ENCODE measurements around the gene TIPARP.

TIPARP gene

DNA sequence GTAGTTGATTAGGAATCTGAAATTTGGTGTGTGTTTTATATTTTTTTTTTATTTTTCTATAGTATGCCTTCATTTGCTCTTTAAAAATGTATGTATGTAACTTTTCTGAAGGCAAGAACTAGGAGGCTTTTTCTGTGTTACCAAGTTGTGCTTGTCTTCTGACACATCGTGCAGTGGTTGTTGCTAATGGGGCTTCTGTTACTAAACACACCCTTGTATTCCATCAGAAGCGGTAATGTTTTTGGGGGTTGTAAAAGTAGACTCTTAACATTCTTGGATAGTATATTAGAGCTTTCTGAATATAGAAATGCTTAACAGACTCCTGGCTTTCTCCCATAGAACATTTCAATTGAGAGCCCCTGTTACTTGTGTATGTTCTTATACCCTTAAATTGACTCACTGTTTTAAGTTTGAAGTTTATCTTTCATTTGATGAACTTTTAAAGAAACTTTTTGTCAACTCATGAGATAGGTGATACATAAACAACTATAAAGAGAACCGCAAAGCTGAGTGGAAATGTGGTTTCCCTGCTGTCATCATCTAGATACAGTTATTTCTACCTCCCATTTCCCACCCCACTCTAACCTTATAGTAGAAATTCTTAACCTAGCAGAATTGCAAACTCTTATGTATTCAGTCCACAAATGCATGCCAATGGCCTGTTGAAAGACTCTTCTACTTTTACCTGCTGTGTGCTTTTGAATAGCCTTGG, 2.5 kb downstream of the TIPARP start:
- Mint-ChIP-seq H3K27me3 (no peaks in the 10 kb centered on the region), H3K36me3 (peaks cover 36 to 39% of the 10 kb centered on the region in 2 donors), H3K4me3 (peak overlapping the region; percentile 52 to 98), H3K27ac (no peak overlapping the region), H3K4me1 (peaks cover 30 to 58% of the 10 kb centered on the region in 2 donors), H3K9me3 (no peaks in the 10 kb centered on the region)
- ATAC-seq (replicated peaks) (no peak), DNase-seq (no peak)

DNA sequence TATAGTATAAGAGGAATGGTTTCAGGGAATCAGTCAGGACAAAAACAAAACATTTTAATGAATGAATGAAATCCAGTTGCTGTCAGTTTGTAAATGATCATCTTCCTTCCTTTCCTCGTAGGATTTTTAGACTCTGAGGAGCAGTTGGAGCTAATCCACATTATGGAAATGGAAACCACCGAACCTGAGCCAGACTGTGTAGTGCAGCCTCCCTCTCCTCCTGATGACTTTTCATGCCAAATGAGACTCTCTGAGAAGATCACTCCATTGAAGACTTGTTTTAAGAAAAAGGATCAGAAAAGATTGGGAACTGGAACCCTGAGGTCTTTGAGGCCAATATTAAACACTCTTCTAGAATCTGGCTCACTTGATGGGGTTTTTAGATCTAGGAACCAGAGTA, 3.1 kb downstream of the TIPARP start:
- Mint-ChIP-seq H3K4me1 (peaks cover 31 to 62% of the 10 kb centered on the region in 2 donors), H3K27ac (no peak overlapping the region), H3K9me3 (no peaks in the 10 kb centered on the region), H3K36me3 (peaks cover 38 to 42% of the 10 kb centered on the region in 2 donors), H3K27me3 (no peaks in the 10 kb centered on the region), H3K4me3 (no peak overlapping the region)
- ATAC-seq (replicated peaks): no peak
- DNase-seq: no peak

DNA sequence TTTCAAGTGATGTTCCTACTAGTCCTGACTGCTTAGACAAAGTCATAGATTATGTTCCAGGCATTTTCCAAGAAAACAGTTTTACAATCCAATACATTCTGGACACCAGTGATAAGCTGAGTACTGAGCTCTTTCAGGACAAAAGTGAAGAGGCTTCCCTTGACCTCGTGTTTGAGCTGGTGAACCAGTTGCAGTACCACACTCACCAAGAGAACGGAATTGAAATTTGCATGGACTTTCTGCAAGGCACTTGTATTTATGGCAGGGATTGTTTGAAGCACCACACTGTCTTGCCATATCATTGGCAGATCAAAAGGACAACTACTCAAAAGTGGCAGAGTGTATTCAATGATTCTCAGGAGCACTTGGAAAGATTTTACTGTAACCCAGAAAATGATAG, 3.8 kb downstream of the TIPARP start:
- Mint-ChIP-seq H3K36me3 (peaks cover 38 to 42% of the 10 kb centered on the region in 2 donors), H3K27me3 (no peaks in the 10 kb centered on the region), H3K27ac (no peak overlapping the region), H3K4me3 (no peak overlapping the region), H3K9me3 (no peaks in the 10 kb centered on the region), H3K4me1 (peaks cover 31 to 57% of the 10 kb centered on the region in 2 donors)
- DNase-seq: no peak
- ATAC-seq (replicated peaks): no peak

DNA sequence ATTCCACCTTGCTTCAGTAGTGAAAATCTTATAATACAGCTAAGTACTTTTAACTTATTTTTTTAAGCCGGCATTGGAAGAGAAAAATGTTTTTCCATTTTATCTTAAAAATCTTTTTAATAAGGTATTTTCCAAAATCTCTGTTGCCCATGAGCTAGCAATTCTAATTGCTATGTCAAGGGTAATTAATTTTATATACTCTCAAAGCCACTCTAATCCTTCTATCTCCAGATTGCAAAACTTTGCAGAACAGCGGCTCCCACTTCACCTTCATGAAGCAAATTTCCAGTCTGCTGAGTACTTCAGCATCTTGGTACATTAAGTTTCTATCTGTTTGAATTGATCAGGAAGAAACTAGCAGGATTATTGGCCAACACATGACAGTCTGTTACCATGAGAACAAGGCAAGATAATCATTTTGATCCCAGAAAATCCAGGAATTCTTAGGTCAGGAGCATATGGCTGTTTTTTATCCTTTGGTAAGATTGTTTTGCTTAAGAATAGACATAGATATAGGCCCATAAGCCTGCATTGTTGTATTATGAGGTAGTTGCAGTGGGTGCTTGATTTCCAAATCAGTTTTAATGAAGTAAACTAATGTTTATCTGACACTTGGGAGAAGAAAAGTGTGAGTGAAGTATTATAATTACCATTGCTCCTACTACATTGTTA, 6.0 kb downstream of the TIPARP start:
- Mint-ChIP-seq H3K27me3 (no peaks in the 10 kb centered on the region), H3K27ac (no peak overlapping the region), H3K4me3 (no peak overlapping the region), H3K36me3 (peaks cover 41 to 42% of the 10 kb centered on the region in 2 donors), H3K4me1 (peaks cover 31 to 57% of the 10 kb centered on the region in 2 donors), H3K9me3 (no peaks in the 10 kb centered on the region)
- ATAC-seq (replicated peaks) (no peak), DNase-seq (no peak)

DNA sequence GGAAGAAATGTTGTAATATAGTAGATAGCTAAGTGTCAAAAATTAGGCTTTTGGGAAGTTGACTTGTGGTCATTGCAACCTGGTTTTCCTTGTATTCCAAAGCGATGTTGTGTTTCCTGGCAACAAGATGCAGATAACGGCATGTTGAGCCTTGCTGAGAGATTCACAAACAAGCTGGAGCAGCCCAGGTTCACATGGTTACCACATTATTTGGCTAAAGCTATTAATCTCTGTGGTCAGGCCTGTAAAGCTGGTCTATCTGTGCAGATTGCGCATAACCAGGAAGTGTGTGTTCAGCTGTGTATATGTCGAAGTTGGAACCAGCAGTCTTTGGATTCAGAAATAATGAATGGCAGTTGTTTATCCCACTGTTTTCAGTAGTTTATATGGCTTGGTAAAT, 6.6 kb downstream of the TIPARP start:
- Mint-ChIP-seq H3K9me3 (no peaks in the 10 kb centered on the region), H3K36me3 (peaks cover 38 to 39% of the 10 kb centered on the region in 2 donors), H3K4me3 (peak overlapping the region in 1 of 2 donors; percentile 19), H3K4me1 (peaks cover 34 to 60% of the 10 kb centered on the region in 2 donors), H3K27me3 (no peaks in the 10 kb centered on the region), H3K27ac (no peak overlapping the region)
- DNase-seq: no peak
- ATAC-seq (replicated peaks): peak in 1 of 2 donors; percentile 61

DNA sequence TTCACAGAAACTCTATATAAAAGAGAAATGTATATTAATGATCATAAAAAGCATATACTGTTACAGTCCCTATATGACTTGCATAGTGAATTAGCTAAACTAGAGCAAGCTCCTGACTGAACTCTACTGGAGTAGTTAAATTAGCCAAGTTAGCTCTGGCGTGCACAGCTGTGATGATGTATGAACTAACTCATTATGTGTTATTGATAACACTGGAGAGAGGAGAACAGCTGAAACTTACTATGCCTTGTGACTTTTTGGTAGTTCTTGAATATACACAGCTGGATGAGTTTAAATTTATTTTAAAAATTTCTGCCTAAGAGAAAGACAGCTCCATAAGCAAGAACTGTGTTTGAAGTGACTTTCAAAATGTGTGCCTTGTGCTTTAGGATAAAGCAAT, 8.1 kb downstream of the TIPARP start:
- Mint-ChIP-seq H3K36me3 (peaks cover 33 to 34% of the 10 kb centered on the region in 2 donors), H3K27me3 (no peaks in the 10 kb centered on the region), H3K4me1 (peaks cover 28 to 54% of the 10 kb centered on the region in 2 donors), H3K4me3 (no peak overlapping the region), H3K9me3 (no peaks in the 10 kb centered on the region), H3K27ac (no peak overlapping the region)
- no peak for ATAC-seq (replicated peaks)
- no peak for DNase-seq

DNA sequence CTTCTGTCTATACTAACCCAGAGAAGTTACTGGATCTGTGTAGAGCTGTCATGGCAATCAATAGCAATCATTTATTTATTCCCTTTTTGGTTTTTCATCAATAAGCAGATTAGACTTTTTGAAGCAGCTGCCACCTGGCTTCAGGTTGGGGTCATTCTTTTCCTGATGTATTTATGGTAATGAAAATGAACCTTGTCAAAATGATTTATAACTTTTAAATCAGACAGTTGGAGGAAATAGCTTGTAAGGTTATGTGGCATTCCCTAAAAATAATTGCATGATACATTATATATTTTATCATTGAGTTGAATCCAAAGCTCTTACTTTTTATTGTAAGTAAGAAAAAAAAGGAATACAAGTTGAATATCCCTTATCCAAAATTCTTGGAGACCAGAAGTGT, 8.6 kb downstream of the TIPARP start:
- H3K4me3 Mint-ChIP-seq: no peak overlapping the region
- ATAC-seq (replicated peaks) (no peak), DNase-seq (no peak)
- peaks cover 26 to 54% of the 10 kb centered on the region in 2 donors for H3K4me1 Mint-ChIP-seq
- no peaks in the 10 kb centered on the region for H3K9me3 Mint-ChIP-seq
- H3K27ac Mint-ChIP-seq: no peak overlapping the region
- no peaks in the 10 kb centered on the region for H3K27me3 Mint-ChIP-seq
- peaks cover 28 to 32% of the 10 kb centered on the region in 2 donors for H3K36me3 Mint-ChIP-seq

DNA sequence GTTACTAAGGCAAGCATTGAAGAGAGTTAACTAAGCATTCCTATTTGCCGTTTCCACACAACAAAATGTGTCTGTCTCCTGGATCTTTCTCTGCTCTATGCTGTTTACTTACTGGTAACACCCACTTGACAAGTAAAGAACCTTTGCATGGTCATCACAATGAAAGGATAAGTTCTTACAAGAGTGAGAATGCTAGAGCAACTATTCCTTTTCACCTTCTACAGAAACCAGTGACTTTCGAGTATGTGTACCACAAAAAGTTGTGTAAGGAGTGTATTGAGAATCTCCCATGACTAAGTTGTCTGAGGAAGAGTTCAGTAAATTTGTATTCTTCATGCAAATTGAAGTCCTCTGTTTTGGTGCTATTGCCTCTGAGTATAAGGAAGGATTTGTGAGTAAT, 10.8 kb downstream of the TIPARP start:
- H3K4me1 Mint-ChIP-seq: peaks cover 29 to 57% of the 10 kb centered on the region in 2 donors
- H3K9me3 Mint-ChIP-seq: no peaks in the 10 kb centered on the region
- ATAC-seq (replicated peaks): no peak
- no peak overlapping the region for H3K4me3 Mint-ChIP-seq
- peaks cover 25 to 32% of the 10 kb centered on the region in 2 donors for H3K36me3 Mint-ChIP-seq
- no peaks in the 10 kb centered on the region for H3K27me3 Mint-ChIP-seq
- no peak for DNase-seq
- H3K27ac Mint-ChIP-seq: no peak overlapping the region

DNA sequence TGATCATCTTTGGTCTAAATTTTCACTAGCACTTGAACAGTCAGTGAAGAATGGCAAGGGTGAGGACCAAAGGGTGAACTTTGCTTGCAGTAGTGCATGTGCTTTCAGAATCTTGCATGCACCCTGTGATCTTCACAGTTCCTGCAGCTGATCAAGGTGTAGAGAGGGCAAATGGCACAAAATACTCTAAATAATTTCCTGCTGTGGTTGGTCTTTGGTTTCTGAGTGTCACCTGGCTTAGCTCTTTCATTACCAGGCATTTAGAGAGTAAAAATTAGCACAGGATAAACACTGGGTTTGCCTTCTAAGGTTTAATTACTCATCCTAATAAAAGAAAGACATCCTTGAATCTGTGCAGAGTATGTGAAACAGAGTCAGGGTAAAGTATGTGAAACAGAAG, 11.4 kb downstream of the TIPARP start:
- H3K4me3 Mint-ChIP-seq: no peak overlapping the region
- no peaks in the 10 kb centered on the region for H3K27me3 Mint-ChIP-seq
- H3K27ac Mint-ChIP-seq: no peak overlapping the region
- H3K36me3 Mint-ChIP-seq: peaks cover 20 to 30% of the 10 kb centered on the region in 2 donors
- no peaks in the 10 kb centered on the region for H3K9me3 Mint-ChIP-seq
- no peak for DNase-seq
- H3K4me1 Mint-ChIP-seq: peaks cover 27 to 57% of the 10 kb centered on the region in 2 donors
- peak in 1 of 2 donors; percentile 39 for ATAC-seq (replicated peaks)

DNA sequence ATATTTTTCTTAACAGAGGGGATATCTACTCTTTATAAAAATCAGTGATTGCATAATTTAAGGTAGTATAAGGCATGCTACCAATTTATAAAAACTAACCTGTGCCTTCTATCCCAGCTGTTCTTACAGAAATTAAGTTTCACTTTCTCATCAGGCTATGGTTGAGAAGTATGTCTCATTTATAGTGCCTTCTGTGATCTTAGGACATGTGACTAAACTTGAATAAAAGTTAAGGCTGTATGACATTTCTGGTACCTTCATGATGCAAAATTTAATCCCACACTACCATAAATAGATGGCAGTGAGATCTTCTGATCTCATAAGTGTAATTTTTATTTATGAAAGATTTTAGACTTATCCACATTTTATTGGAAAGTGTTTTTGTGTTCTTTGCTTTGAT, 12.6 kb downstream of the TIPARP start:
- Mint-ChIP-seq H3K27ac (no peak overlapping the region), H3K9me3 (no peaks in the 10 kb centered on the region), H3K27me3 (no peaks in the 10 kb centered on the region), H3K4me3 (no peak overlapping the region), H3K4me1 (peaks cover 28 to 53% of the 10 kb centered on the region in 2 donors), H3K36me3 (peaks cover 14 to 24% of the 10 kb centered on the region in 2 donors)
- ATAC-seq (replicated peaks) (no peak), DNase-seq (no peak)

DNA sequence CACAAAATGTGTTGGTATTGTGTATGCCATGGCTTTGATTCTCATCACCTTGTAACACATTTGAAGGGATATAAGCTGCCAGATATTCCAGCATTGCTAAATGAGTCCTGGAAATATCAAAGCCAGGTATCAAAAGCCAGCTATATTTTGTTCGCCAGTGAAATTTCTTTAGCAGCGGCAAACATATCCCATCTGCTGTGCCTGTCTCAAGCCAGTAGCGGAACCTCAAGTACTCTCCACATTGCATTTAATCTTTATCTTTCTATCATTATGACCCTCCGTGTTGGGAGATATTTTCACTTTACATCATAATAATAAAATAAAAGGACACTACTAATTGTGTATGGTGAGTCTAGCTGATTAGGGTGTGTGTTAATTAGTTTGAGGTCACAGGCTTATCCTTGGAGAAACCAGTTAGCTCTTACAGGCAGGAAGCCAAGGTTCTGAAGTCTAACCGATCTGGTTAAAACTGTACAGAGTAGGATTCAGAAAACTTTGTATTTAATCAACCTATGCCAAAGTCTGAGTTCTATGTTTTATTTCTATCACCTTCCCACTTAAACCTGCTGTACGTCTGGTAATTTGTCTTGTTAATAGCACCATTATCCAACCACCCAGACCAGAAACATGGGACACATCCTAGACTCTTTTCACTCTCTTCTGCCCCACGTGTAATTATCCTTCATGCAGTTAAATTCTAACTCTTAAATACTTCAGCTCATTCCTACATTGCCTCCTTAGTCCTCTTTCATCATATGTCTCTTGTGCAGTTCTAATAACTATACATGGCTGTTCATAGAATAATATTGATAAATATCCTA, 14.5 kb downstream of the TIPARP start:
- H3K9me3 Mint-ChIP-seq: no peaks in the 10 kb centered on the region
- no peaks in the 10 kb centered on the region for H3K27me3 Mint-ChIP-seq
- H3K36me3 Mint-ChIP-seq: peaks cover 16 to 26% of the 10 kb centered on the region in 2 donors
- H3K4me1 Mint-ChIP-seq: peaks cover 27 to 50% of the 10 kb centered on the region in 2 donors
- ATAC-seq (replicated peaks) (no peak), DNase-seq (no peak)
- H3K4me3 Mint-ChIP-seq: no peak overlapping the region
- H3K27ac Mint-ChIP-seq: no peak overlapping the region

DNA sequence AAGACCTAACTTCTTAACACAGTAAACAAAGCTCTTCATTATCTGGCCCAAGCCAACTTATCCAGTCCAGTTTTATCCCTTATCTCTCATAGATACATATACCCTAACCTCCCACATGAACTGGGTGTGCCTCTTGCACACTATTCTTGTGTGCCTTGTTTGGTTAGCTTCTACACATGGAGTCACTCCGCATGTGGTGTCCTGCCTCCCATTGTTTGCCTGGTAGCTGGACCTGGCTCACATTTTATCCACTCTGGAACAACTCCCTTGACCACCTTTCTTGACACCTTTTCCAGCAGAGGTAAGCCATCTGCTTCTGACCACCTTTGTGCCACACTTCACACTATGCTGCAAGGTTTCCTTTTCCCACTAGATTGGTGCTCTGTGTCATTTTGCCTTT, 15.2 kb downstream of the TIPARP start:
- no peaks in the 10 kb centered on the region for H3K9me3 Mint-ChIP-seq
- H3K27ac Mint-ChIP-seq: no peak overlapping the region
- H3K4me1 Mint-ChIP-seq: peaks cover 27 to 50% of the 10 kb centered on the region in 2 donors
- ATAC-seq (replicated peaks) (no peak), DNase-seq (no peak)
- H3K36me3 Mint-ChIP-seq: peaks cover 19 to 31% of the 10 kb centered on the region in 2 donors
- no peak overlapping the region for H3K4me3 Mint-ChIP-seq
- no peaks in the 10 kb centered on the region for H3K27me3 Mint-ChIP-seq

DNA sequence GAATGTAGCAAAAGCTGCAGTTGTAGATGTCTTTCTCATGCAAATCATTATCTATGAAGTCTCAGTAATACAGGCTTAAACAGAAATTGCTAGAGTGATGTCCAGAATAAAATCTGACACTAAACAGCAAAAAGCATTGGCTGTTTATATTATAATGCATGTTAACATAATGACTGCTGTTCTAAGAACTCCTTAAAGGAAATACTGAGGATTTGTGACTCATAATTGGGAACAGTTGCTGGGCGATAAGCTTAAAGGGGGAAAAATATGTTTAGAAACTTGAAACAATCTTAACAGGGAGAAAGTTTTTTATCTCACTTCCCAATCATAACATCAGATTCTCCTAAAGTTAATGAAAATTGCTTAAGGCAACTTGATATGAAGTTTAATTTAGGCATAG, 17.5 kb downstream of the TIPARP start:
- Mint-ChIP-seq H3K36me3 (peaks cover 19 to 50% of the 10 kb centered on the region in 2 donors), H3K4me1 (peaks cover 20 to 36% of the 10 kb centered on the region in 2 donors), H3K4me3 (no peak overlapping the region), H3K9me3 (no peaks in the 10 kb centered on the region), H3K27ac (no peak overlapping the region), H3K27me3 (no peaks in the 10 kb centered on the region)
- DNase-seq (no peak), ATAC-seq (replicated peaks) (no peak)

DNA sequence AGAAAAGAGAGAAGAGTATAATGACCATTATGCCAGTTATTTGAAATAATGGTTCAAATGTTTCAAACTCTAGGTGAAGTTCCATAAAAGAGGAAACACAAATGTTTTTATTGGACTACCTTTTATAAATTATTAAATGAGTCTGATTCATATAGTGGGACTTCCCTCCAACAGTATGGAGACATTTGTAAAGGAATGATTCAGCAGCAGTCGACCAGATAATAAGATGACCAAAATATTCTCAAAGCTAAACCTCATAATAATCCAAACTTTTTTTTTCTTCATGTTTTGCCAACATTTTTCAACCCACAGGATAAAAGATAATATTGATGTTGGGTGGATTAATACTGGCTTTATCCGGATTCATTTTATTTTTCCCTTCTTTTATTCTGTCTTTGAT, 18.8 kb downstream of the TIPARP start:
- no peak for DNase-seq
- H3K4me3 Mint-ChIP-seq: no peak overlapping the region
- no peaks in the 10 kb centered on the region for H3K27me3 Mint-ChIP-seq
- ATAC-seq (replicated peaks): no peak
- peaks cover 30 to 59% of the 10 kb centered on the region in 2 donors for H3K36me3 Mint-ChIP-seq
- no peaks in the 10 kb centered on the region for H3K9me3 Mint-ChIP-seq
- H3K4me1 Mint-ChIP-seq: peaks cover 18 to 27% of the 10 kb centered on the region in 2 donors
- H3K27ac Mint-ChIP-seq: no peak overlapping the region
